Stomach (tissue), 9 donors: ENCODE measurements around the gene AKAP13. TPM values are rescaled to one million over a fixed set of nuclear protein-coding genes. Genes with fewer than 3 reads are reported as not detected.
"Not testable (repeated sequence)": the region's sequence is repeated elsewhere in the genome, so short reads cannot be mapped to it uniquely, and the experiment has no call there.

Experiments used
- DNase-seq, 2 donors: peaks; one replicate each; pipeline versions ENCODE4 v3.0.0 to v3.0.0-alpha.2; 2013 to 2019
- H3K27ac ChIP-seq, 5 donors: fragments of 200-600 bp in 4 of 5; sonication (generic) in 4 of 5; one replicate each; pipeline ENCODE4 v1.5.1; 2013 to 2019; ENCODE audit warnings: mild to moderate bottlenecking in 1 of 5, moderate library complexity in 1 of 5
- H3K27me3 ChIP-seq, 3 donors: fragments of 200-600 bp; sonication (generic); one replicate each; pipeline ENCODE4 v1.5.1; 2017 to 2019; ENCODE audit warnings: mixed run types in 1 of 3
- H3K36me3 ChIP-seq, 4 donors: fragments of 200-600 bp; sonication (generic); 1 replicate in 3 of 4; 2 replicates in 1 of 4; pipeline ENCODE4 v1.5.1; 2016 to 2019
- H3K4me1 ChIP-seq, 4 donors: fragments of 200-600 bp; sonication (generic); one replicate each; pipeline ENCODE4 v1.5.1; 2016 to 2019
- H3K4me3 ChIP-seq, 4 donors: fragments of 200-600 bp; sonication (generic) in 3 of 4; one replicate each; pipeline ENCODE4 v1.5.1; 2016 to 2019; ENCODE audit warnings: mild to moderate bottlenecking in 1 of 4
- H3K9me3 ChIP-seq, 4 donors: fragments of 200-600 bp; sonication (generic); one replicate each; pipeline ENCODE4 v1.5.1; 2016 to 2019
- CTCF ChIP-seq, 7 experiments: fragments of 450-650 bp in 4 of 7; fragments of 200-600 bp in 3 of 7; sonication (generic) in 3 of 7; IDR thresholded peaks; one replicate each; pipeline ENCODE4 v1.5.1; 2016 to 2019; ENCODE audit warnings: antibody characterized with exemption in 7 of 7, control low read depth in 2 of 7, mild to moderate bottlenecking in 1 of 7
- EP300 ChIP-seq: sonication (generic); formaldehyde crosslinking; IDR thresholded peaks from one replicate; pipeline ENCODE4 v1.6.1; 2017; ENCODE audit warnings: antibody characterized with exemption
- POLR2A ChIP-seq, 4 donors: fragments of 450-650 bp; IDR thresholded peaks; one replicate each; pipeline ENCODE4 v1.6.1; 2016; ENCODE audit warnings: antibody characterized with exemption in 4 of 4, control low read depth in 2 of 4, mild to moderate bottlenecking in 1 of 4, moderate library complexity in 1 of 4
- POLR2AphosphoS5 ChIP-seq, 3 donors: sonication (generic); formaldehyde crosslinking; IDR thresholded peaks; one replicate each; pipeline ENCODE4 v1.6.1; 2016; ENCODE audit warnings: antibody characterized with exemption in 3 of 3
- WGBS, 5 donors: extraction: QIAGEN DNeasy Blood & Tissue Kit in 3 of 5; methylation state at CpG; one replicate each; pipeline versions ENCODE4 v1.1.5 to v1.1.7; 2013 to 2018; 5-methylcytosine and 5-hydroxymethylcytosine counted together
- intact Hi-C: fragments of 100-400 bp; cut with DNase I; formaldehyde crosslinking; loops from one replicate; pipeline ENCODE4 v1.15.1; 2023; ENCODE audit warnings: low total_unique reads
- polyA plus RNA-seq, 3 donors: library from polyadenylated mRNA; stranded (reverse); fragments of 200-250 nt; gene quantifications; one replicate each; pipeline ENCODE4 v1.2.3, GENCODE V29; 2013
- total RNA-seq, 5 donors: library from RNA; depleted of rRNA; stranded (reverse); fragments of >200 nt; gene quantifications; one replicate each; pipeline versions ENCODE4 v1.1.0 to v1.2.3, GENCODE V29; 2014 to 2016
- donor health status: healthy with polysubstance abuse.
- donor health status: Bipolar disorder and iron deficiency.
- donor health status: healthy.

Gene AKAP13
- total and polyA plus RNA-seq, 8 donors, result 33.1 to 395 (median 138) TPM

DNA sequence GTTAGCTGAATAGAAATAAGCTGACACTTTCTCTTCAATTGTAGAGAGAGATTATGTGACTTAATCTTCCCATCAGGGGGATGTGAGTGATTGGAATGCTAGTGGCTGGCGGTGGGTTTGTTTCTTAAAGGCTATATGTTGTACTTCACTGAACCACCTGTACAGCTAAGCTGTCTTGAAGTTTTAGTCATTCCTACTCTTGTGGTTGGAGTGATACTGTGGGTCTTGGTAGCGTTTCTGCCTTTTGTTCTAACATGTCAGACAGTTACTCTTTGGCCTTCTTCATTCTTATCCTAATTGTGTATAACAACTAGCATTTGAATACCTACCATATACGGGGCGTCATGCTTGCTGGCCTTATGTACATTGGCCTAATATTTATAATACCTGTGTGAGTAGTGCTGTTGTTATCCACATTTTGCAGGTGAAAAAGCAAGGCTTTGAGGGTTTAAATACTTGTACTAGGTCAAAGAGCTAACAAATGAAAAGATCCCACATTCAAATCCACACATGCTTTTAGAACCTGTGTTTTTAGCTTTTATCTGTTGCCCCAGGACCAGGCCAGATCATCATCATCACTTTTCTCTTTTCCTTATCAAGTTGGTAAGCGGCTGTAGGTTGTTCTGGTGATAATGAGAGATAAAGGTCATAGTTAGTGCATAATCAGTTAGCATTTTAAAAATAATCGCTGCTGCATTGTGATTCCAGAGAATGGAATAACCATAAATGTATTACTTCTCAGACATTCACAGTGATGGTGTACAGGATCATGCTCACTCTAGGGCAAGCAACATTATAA, 50.2 kb downstream of the AKAP13 start:
- no peaks in the 10 kb centered on the region for H3K27me3 ChIP-seq
- H3K4me1 ChIP-seq, result peaks cover 0 to 27% (median 13%) of the 10 kb centered on the region in 4 donors
- TF ChIP-seq POLR2A (IDR thresholded peaks at IDR 0.05) (no peak), EP300 (no peak), CTCF (IDR thresholded peaks at IDR 0.05) (no peak), POLR2AphosphoS5 (IDR thresholded peaks at IDR 0.05) (no peak)
- H3K36me3 ChIP-seq, result no peaks in the 10 kb centered on the region
- H3K9me3 ChIP-seq, result no peaks in the 10 kb centered on the region
- 69 to 80% (median 73%) methylated on average over 6 of the region's 6 CpGs for WGBS, 5 donors
- DNase-seq, result no peak
- H3K27ac ChIP-seq, result no peak overlapping the region
- H3K4me3 ChIP-seq, result no peak overlapping the region
- intact Hi-C loops, result no loop called here

DNA sequence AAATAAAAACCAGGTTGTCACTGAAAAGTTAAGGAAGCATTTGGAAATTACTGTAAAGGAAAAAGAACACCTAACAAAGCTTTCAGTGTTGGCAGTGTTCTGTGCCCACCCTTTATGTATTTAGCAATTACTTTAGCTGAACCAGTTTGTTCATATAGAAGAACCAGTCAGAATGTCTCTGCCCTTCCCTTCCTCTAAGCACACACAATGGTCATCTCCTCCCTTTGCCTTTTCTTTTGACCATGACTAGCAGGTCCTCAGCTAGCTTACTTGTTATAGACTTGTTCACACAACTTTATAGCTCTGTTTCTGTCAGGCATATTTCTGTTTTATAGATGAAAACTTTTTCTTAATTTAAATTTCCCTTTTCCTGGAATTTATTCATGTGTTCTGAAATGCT, 59.6 kb downstream of the AKAP13 start:
- intact Hi-C loops, result no loop called here
- Histone ChIP-seq H3K4me3 (no peak overlapping the region), H3K4me1 (peaks cover 0 to 27% (median 20%) of the 10 kb centered on the region in 4 donors), H3K27me3 (no peaks in the 10 kb centered on the region), H3K9me3 (no peaks in the 10 kb centered on the region), H3K27ac (no peak overlapping the region), H3K36me3 (no peaks in the 10 kb centered on the region)
- DNase-seq, result no peak
- TF ChIP-seq CTCF (IDR thresholded peaks at IDR 0.05) (no peak), EP300 (no peak), POLR2AphosphoS5 (IDR thresholded peaks at IDR 0.05) (no peak), POLR2A (IDR thresholded peaks at IDR 0.05) (no peak)

GRCh38 chr15:85440451-85440850, 60.0 kb downstream of the AKAP13 start:
- intact Hi-C loops, result no loop called here
- no peaks in the 10 kb centered on the region for H3K9me3 ChIP-seq
- no peak overlapping the region for H3K27ac ChIP-seq
- TF ChIP-seq CTCF (IDR thresholded peaks at IDR 0.05) (no peak), POLR2A (IDR thresholded peaks at IDR 0.05) (no peak), POLR2AphosphoS5 (IDR thresholded peaks at IDR 0.05) (no peak), EP300 (no peak)
- no peak overlapping the region for H3K4me3 ChIP-seq
- H3K4me1 ChIP-seq, result peaks cover 0 to 27% (median 21%) of the 10 kb centered on the region in 4 donors
- WGBS, 5 donors, result 80 to 87% (median 85%) methylated on average over 2 of the region's 2 CpGs
- no peaks in the 10 kb centered on the region for H3K36me3 ChIP-seq
- no peaks in the 10 kb centered on the region for H3K27me3 ChIP-seq
- no peak for DNase-seq

DNA sequence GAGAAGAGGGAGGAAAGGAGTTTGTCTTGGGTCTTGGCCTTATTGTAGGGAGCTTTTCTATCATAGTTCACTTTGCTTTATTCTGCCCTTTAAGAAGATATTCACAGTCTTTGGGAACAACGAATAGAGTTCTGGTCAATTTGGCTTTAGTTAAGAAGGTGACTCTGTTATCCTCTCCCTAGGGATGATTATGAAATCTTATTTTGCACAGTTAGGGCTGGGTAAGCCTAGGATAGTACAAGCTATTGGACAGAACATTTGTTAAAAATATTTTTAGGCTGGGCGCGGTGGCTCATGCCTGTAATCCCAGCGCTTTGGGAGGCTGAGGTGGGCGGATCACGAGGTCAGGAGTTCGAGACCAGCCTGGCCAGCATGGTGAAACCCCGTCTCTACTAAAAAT, 61.5 kb downstream of the AKAP13 start:
- H3K27ac ChIP-seq, H3K4me3 ChIP-seq, H3K27me3 ChIP-seq, DNase-seq, H3K36me3 ChIP-seq, intact Hi-C loops, H3K9me3 ChIP-seq: not testable (repeated sequence)
- WGBS, 5 donors, result 90 to 96% (median 94%) methylated on average over 6 to 8 of the region's 8 CpGs
- peaks cover 0 to 27% (median 21%) of the 10 kb centered on the region in 4 donors for H3K4me1 ChIP-seq

GRCh38 chr15:85443046-85443445, 62.6 kb downstream of the AKAP13 start:
- Histone ChIP-seq H3K9me3 (no peaks in the 10 kb centered on the region), H3K27me3 (no peaks in the 10 kb centered on the region), H3K4me1 (peaks cover 0 to 27% (median 21%) of the 10 kb centered on the region in 4 donors), H3K27ac (peak overlapping the region in 1 of 5 donors; percentile 50), H3K36me3 (no peaks in the 10 kb centered on the region), H3K4me3 (no peak overlapping the region)
- no peak for DNase-seq
- intact Hi-C loops, result no loop called here
- no peak for TF ChIP-seq EP300
- no peak for TF ChIP-seq POLR2A (IDR thresholded peaks at IDR 0.05)
- no peak for TF ChIP-seq CTCF (IDR thresholded peaks at IDR 0.05)
- TF ChIP-seq POLR2AphosphoS5 (IDR thresholded peaks at IDR 0.05), result no peak
